ACC112 (cell line): ENCODE measurements around the gene GPR18.

Experiments
- H2AFZ ChIP-seq: fragments of 200-600 bp; sonication (generic); one replicate; pipeline ENCODE4 v1.6.0; 2017; ENCODE audit warnings: antibody characterized with exemption, low read length; ENCODE audit not compliant: unreplicated experiment
- H3K27ac ChIP-seq: fragments of 200-600 bp; sonication (generic); 2 replicates; pipeline ENCODE4 v1.5.1; 2014; ENCODE audit warnings: low read depth, mild to moderate bottlenecking, antibody characterized with exemption, low read length, moderate library complexity
- H3K27me3 ChIP-seq: fragments of 200-600 bp; sonication (generic); 2 replicates; pipeline ENCODE4 v1.6.1; 2014; ENCODE audit warnings: mild to moderate bottlenecking, antibody characterized with exemption, low read length, moderate library complexity, mixed read lengths; ENCODE audit not compliant: insufficient read depth
- H3K36me3 ChIP-seq: fragments of 200-600 bp; sonication (generic); 2 replicates; pipeline ENCODE4 v1.6.1; 2016; ENCODE audit warnings: mild to moderate bottlenecking, antibody characterized with exemption, low read length, moderate library complexity, mixed read lengths; ENCODE audit not compliant: insufficient read depth
- H3K4me1 ChIP-seq: fragments of 200-600 bp; sonication (generic); one replicate; pipeline ENCODE4 v1.6.1; 2016; ENCODE audit warnings: low read length, mixed read lengths; ENCODE audit not compliant: insufficient read depth, unreplicated experiment, control insufficient read depth
- H3K4me3 ChIP-seq: fragments of 200-600 bp; sonication (generic); 2 replicates; pipeline ENCODE4 v1.5.1; 2014; ENCODE audit warnings: mild to moderate bottlenecking, low read depth, low read length
- H3K79me2 ChIP-seq: fragments of 200-600 bp; sonication (generic); one replicate; pipeline ENCODE4 v1.6.0; 2016; ENCODE audit warnings: low read length; ENCODE audit not compliant: control insufficient read depth, unreplicated experiment, insufficient read depth

GPR18 gene

GRCh38 chr13:99278843-99279242, 20.7 kb upstream of the GPR18 start:
- Histone ChIP-seq H3K4me3 (no peak overlapping the region), H3K4me1 (peaks cover 18% of the 10 kb centered on the region), H2AFZ (no peak overlapping the region), H3K27me3 (no peaks in the 10 kb centered on the region), H3K27ac (no peak overlapping the region), H3K36me3 (no peaks in the 10 kb centered on the region), H3K79me2 (peaks cover 3% of the 10 kb centered on the region)

DNA sequence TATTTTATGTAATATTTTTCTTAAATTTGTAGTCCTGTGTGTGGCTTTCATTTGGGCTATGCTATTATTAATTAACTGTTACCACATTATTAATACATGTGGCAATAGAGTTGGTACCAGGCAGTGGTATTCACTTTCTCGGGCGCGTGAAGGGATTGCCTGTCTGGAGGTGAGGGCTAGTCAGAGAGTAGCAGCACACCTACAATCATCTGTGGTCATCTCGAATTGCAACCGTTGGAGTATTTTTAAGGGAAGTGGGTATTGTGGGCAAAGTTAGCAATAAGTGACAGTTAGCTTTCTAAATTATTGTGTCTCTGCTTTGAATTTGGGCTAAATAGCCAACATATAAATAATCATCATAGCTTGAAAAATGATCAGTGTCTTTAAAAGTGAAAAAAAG, 20.0 kb upstream of the GPR18 start:
- no peak overlapping the region for H3K27ac ChIP-seq
- H3K36me3 ChIP-seq = no peaks in the 10 kb centered on the region
- no peaks in the 10 kb centered on the region for H3K27me3 ChIP-seq
- peaks cover 18% of the 10 kb centered on the region for H3K4me1 ChIP-seq
- H3K4me3 ChIP-seq = no peak overlapping the region
- peaks cover 3% of the 10 kb centered on the region for H3K79me2 ChIP-seq
- H2AFZ ChIP-seq = no peak overlapping the region

DNA sequence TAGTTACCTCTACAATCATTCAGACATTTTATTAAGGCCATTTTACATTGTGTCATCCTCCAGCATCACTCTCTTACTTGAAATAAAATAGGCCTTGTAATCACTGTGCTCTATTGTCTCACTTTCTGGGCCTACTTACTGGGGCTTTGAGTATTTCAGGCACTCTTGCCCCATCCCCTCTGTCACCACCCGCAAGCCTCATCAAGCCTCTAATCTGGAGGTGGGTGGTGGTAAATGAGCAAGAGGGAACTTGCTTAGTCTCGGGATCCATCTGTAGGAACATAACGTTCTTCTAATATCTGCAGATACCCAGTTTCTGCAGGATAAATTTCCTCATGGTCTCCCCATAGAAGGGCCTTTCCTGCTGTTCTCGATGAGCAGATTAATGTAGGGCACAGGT, 19.4 kb upstream of the GPR18 start:
- no peak overlapping the region for H3K4me3 ChIP-seq
- peaks cover 14% of the 10 kb centered on the region for H3K4me1 ChIP-seq
- H2AFZ ChIP-seq = no peak overlapping the region
- H3K36me3 ChIP-seq = no peaks in the 10 kb centered on the region
- H3K27ac ChIP-seq = no peak overlapping the region
- H3K79me2 ChIP-seq = peaks cover 3% of the 10 kb centered on the region
- H3K27me3 ChIP-seq = no peaks in the 10 kb centered on the region

DNA sequence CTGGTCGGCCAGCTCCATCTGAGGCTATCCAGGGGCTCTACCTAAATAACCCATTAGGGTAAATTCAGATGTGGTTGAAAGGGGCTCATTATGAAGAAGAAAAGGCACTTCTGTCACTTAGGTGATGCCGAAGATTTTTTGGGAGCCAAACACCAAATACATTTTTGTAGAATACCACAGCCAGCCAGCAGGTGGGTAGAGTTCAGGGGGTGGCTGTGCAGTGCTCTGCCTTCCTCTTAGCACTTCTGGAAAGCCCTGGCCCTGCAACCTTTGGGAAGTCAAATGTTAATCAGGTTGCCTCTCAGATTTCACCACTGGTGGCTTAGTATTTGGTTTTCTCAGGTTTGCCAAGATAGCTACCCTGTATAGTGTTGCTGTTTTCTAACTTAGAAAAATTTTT, 18.5 kb upstream of the GPR18 start:
- Histone ChIP-seq H3K27ac (no peak overlapping the region), H3K4me3 (no peak overlapping the region), H3K36me3 (no peaks in the 10 kb centered on the region), H2AFZ (no peak overlapping the region), H3K4me1 (peaks cover 5% of the 10 kb centered on the region), H3K27me3 (no peaks in the 10 kb centered on the region), H3K79me2 (peaks cover 3% of the 10 kb centered on the region)

DNA sequence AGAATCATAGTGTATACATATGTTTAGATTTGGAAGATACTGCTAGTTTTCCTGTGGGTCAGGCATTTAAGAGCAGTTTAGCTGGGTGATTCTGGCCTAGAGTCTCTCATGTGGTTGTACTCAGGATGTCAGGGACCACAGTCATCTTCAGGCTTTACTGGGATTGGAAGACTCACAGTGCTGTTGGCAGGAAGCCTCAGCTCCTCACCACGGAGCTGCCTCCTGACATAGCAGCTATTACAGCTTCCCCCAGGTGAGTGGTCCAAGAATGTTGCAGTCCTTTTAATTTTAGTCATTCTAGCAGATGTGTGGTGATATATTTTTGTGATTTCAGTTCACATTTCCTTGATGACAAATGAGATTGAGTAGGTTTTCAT, 16.9 kb upstream of the GPR18 start:
- no peak overlapping the region for H2AFZ ChIP-seq
- no peaks in the 10 kb centered on the region for H3K36me3 ChIP-seq
- no peak overlapping the region for H3K27ac ChIP-seq
- H3K79me2 ChIP-seq = peaks cover 3% of the 10 kb centered on the region
- H3K27me3 ChIP-seq = no peaks in the 10 kb centered on the region
- no peak overlapping the region for H3K4me3 ChIP-seq
- no peaks in the 10 kb centered on the region for H3K4me1 ChIP-seq

DNA sequence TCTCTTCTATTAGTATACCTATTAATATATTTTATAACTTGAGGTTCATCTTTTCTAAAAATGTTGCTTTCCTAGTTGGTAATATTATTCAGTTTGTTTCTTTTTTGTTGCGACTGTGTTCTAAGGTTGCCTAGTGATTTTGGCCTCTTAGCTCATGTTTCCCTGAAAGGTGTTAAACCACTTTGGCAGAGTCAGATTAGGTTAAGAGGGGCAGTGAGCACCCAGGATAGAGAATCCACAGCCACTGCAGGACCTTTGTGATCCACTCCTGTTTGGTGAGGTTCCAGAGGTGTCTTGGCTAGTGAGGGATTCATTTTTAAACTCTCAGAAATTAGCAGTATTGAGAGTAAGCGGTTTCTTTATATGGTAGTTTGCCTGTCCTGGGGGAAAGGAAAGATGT, 14.9 kb upstream of the GPR18 start:
- no peaks in the 10 kb centered on the region for H3K4me1 ChIP-seq
- H3K27ac ChIP-seq = no peak overlapping the region
- H3K79me2 ChIP-seq = no peaks in the 10 kb centered on the region
- H2AFZ ChIP-seq = no peak overlapping the region
- no peaks in the 10 kb centered on the region for H3K27me3 ChIP-seq
- H3K36me3 ChIP-seq = no peaks in the 10 kb centered on the region
- no peak overlapping the region for H3K4me3 ChIP-seq

- Histone ChIP-seq H3K27me3 (no peaks in the 10 kb centered on the region), H3K79me2 (no peaks in the 10 kb centered on the region), H3K4me1 (no peaks in the 10 kb centered on the region), H3K4me3 (no peak overlapping the region), H3K27ac (no peak overlapping the region), H3K36me3 (no peaks in the 10 kb centered on the region), H2AFZ (no peak overlapping the region)
Measured at GRCh38 chr13:99272481-99272880, 14.3 kb upstream of the GPR18 start.

- Histone ChIP-seq H3K36me3 (no peaks in the 10 kb centered on the region), H2AFZ (no peak overlapping the region), H3K27me3 (no peaks in the 10 kb centered on the region), H3K27ac (no peak overlapping the region), H3K4me1 (no peaks in the 10 kb centered on the region), H3K79me2 (no peaks in the 10 kb centered on the region), H3K4me3 (no peak overlapping the region)
Measured at GRCh38 chr13:99271249-99271648, 13.1 kb upstream of the GPR18 start.

DNA sequence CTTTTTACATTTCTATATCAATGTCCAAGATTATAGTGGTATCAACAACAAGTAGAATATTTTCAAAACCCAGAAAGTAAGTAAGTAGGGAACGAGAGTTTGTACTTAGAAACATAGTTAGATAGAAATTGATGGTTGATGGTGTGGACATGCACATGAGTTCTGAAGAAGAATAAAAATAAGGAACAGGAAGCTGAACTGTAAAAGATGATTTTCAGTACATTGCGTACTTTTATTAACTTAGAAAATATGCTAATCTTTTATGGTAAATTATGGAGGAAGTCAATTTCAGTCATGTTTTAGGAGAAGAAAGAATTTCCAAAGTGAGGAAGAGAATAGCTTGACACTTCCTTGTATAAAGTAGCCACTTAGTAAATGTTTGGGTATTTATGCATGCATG, 12.3 kb upstream of the GPR18 start:
- Histone ChIP-seq H3K27me3 (no peaks in the 10 kb centered on the region), H3K79me2 (no peaks in the 10 kb centered on the region), H3K27ac (no peak overlapping the region), H3K4me1 (no peaks in the 10 kb centered on the region), H2AFZ (no peak overlapping the region), H3K4me3 (no peak overlapping the region), H3K36me3 (no peaks in the 10 kb centered on the region)

- no peaks in the 10 kb centered on the region for H3K36me3 ChIP-seq
- no peak overlapping the region for H3K4me3 ChIP-seq
- no peak overlapping the region for H3K27ac ChIP-seq
- H2AFZ ChIP-seq = no peak overlapping the region
- H3K79me2 ChIP-seq = no peaks in the 10 kb centered on the region
- H3K4me1 ChIP-seq = no peaks in the 10 kb centered on the region
- H3K27me3 ChIP-seq = no peaks in the 10 kb centered on the region
Measured at GRCh38 chr13:99269627-99270241, 11.6 kb upstream of the GPR18 start.

- Histone ChIP-seq H3K4me3 (no peak overlapping the region), H2AFZ (no peak overlapping the region), H3K79me2 (no peaks in the 10 kb centered on the region), H3K27me3 (no peaks in the 10 kb centered on the region), H3K27ac (no peak overlapping the region), H3K36me3 (no peaks in the 10 kb centered on the region), H3K4me1 (no peaks in the 10 kb centered on the region)
Measured at GRCh38 chr13:99268822-99269221, 10.6 kb upstream of the GPR18 start.
